GM11168 (cell line): ENCODE measurements around the gene C1QBP.
"Not testable (repeated sequence)": the region's sequence is repeated elsewhere in the genome, so short reads cannot be mapped to it uniquely, and the experiment has no call there.

Experiments
- in situ Hi-C: fragments of 300-500 bp; cut with MboI; formaldehyde crosslinking; loops from one replicate; pipeline ENCODE4 v1.12.0; 2022; ENCODE audit warnings: low sequenced_read_pairs; ENCODE audit not compliant: unreplicated experiment

C1QBP gene

DNA sequence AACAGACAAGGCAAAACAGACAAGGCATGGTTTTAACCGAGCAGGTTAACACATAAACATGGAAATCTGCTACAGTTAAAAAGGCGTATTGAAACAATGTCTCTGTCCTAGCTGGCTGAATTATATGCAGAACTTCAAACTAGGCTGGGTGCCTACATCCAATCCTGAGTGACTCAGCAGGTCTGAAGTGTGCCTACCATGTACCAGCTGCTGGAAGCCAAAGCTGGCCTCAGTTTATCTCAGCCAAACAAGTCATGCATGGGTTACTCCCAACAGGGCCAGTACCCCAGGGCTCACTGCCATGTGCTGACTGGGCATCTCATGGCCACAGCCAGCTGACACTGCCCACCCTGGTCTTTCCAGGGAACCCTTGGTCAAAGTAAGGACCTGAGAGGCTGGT lies 4.0 kb downstream of the C1QBP start:
- in situ Hi-C loops: no loop called here

DNA sequence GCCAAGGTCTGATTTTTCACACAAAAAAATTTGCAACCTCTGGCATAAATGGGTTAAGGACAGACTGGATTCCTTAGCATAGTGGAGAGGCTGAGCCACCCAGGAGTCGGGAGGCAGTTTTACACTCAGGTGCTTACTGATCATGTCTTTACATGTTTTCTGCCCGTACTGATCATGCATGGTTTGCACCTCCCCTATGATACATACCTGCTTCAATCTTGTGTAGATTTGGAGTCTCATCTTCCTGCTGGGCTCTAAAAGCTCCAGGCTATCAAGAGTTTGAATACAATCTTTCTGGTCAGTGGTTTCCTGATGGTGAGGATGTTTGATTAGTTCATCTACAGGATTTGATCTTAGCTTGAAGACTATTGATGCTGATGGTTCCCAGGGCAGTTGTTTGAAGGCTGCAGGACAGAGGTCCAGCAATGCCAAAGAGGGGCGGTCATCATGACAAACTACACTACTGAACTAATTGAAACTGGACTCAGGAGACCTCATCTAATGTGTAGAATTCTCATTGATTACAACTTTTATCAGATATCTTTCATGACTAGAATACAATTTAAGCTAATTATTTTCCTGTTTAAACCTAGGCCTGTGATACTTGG lies 6.9 kb downstream of the C1QBP start:
- in situ Hi-C loops: no loop called here

DNA sequence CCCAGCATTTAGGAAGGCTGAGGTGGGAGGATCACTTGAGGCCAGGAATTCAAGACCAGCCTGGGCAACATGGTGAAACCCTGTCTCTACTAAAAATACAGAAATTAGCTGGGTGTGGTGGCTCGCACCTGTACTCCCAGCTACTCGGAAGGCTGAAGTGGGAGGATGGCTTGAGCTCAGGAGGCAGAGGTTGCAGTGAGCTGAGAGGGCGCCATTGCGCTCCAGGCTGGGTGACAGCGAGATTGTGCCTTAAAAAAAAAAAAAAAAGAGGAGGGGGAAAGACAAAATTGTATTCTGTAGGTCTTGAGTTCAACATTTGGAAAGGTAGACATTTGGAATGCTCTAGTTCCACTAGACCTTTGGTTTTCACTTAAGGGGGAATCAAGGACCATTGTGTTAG lies 7.7 kb downstream of the C1QBP start:
- in situ Hi-C loops: not testable (repeated sequence)

DNA sequence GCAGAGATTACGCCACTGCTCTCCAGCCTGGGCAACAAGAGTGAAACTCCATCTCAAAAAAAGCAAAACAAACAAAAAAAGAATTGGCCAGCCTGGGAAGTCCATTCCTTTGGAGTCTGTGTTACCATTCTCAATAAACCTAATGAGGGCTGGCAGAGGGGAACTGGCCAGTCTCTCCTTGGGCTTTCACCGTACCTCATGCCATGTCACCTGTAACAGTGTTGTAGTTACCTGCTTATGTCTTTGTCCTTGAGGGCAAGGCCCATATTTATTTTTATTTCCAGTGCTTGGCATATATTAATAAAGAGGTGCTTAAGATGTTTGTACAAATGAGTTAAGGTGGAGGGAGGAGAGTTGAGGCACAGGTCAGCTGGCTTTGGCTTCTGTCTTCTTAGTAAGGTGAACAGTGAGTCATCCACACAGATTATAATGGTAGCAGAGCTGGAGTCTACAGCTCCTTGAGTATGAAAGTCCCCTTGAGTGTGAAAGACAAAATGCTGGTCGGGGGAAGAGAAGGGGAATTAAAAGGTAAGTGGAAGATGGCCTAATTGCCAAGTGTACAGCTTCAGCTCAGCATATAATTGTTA lies 8.4 kb downstream of the C1QBP start:
- in situ Hi-C loops: no loop called here

DNA sequence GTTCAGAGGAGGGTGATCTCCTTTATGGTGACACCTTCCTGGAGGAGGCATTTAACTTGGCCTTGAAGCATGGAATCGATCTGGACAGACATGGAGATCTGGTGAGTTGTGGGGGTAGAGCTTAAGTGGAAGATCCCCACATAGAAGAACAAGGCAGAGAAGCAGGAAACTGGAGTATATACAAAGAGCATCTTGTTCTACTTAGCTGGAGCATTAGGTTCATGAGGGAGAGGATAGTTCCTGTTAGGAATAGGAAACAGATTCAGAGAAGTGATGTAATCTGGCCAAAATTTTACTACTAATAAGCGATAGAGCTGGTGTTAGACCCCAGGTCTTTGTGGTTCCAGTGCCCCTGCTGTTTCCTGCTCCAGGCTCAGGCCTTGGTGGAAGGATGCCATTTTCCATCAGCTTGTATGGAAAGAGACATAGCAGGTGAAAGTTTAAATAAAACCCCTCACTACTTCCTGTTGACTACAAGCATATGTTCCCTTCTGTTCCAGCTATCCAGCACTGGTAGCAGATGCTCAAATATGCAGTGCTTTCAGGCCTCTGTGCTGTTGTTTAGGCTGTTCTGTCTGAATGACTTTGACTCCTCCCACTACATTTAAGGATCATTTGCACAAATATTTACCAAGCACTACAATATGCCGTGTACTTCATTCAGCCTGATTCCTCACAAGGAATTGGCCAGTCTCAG lies 9.6 kb downstream of the C1QBP start:
- in situ Hi-C loops: loop anchor here (10.0 kb wide), 1 partner anchor 185 kb away; no protein-coding TSS in a partner anchor

DNA sequence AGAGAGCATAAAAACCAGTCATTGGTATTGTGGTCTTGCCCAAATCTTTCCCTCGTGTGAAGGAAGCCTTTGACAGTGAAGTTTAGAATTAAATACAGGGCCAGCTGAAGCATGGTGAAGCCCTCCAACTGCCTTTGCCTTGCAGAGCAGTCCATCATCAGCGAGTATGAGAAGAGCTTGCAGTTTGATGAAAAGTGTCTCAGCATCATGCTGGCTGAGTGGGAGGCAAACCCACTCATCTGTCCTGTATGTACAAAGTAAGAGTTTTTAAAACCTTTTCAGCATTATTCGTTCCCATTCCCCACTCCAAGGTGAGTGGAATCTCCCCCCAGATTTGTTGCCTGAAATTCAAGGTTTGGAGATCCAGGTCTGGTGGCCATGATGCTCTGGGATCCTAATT lies 13.1 kb downstream of the C1QBP start:
- in situ Hi-C loops: loop anchor here (10.0 kb wide), 1 partner anchor 181 kb away; no protein-coding TSS in a partner anchor

DNA sequence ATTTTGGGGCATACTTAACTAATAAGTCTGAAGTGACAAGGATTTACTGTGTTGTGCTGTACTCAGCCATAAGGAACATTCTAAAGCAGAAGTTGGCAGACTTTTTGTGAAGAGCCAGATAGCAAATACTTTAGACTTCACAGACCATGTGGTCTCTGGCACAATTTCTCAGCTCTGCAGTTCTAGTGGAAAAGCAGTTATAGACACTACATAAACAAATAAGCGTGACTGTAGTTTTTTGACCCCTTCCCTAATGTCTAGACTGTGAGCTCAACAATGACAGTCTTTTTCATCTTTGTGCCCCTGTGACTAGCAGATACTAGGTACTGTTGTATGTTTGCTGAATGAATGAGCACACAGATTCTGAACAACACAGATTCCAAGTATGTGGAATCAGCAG lies 14.0 kb downstream of the C1QBP start:
- in situ Hi-C loops: loop anchor here (10.0 kb wide), 1 partner anchor 180 kb away; no protein-coding TSS in a partner anchor

DNA sequence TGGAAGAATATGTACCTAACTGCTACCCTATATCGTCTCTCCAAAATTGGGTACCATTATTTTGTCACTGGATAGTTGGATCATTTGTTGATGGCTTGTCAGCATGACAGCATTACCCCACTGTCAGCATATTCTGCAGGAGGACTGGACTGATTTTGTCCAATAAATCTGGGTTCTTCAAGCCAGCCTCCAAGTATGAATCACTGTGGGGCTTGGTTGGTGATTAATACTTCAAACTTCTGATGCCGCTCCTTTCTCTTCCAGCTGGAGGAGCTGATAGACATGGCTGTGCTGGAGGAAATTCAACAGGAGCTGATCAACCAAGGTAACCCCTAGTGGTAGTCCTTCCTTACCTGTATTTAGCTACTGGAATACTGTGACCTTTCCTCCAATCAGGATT lies 16.4 kb downstream of the C1QBP start:
- in situ Hi-C loops: loop anchor here (10.0 kb wide), 1 partner anchor 178 kb away; no protein-coding TSS in a partner anchor

DNA sequence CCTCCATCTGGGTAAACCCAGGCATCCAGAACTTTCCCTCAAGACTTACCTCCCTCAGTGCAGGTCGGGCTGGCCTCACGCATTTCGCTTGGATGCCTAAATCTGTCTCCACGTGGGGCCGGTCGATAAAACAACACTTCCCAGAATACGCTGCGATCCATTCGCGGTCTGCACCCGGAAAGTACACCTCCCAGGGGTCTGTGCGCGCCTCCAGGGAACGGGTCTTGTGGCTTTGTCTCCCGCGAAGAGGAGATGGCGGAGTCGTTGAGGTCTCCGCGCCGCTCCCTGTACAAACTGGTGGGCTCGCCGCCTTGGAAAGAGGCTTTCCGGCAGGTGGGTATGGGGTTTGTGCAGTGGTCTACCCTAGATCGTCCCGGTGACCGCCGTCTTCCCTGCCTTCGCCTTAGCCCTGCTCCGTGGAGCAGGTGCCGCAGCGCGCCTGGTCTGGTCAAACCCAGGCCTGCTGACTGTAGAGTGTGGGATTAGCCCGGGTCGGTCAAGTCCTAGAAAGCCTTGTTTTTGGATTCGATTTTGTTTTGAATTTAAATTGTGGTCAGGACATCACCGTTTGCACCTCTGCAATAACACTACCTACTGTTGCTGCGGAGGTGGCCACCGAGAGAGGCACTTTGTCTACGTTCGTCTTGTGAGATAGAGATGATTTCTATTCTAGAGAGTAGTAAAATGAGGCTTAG lies 18.8 kb downstream of the C1QBP start, which contains the start of gene RPAIN:
Gene RPAIN (plus strand): TSS at position 224 of the 695 bp plus-strand sequence. CDS start 29 bp downstream, at position 253.
- in situ Hi-C loops: loop anchor here (10.0 kb wide), 1 partner anchor 175 kb away; no protein-coding TSS in a partner anchor

DNA sequence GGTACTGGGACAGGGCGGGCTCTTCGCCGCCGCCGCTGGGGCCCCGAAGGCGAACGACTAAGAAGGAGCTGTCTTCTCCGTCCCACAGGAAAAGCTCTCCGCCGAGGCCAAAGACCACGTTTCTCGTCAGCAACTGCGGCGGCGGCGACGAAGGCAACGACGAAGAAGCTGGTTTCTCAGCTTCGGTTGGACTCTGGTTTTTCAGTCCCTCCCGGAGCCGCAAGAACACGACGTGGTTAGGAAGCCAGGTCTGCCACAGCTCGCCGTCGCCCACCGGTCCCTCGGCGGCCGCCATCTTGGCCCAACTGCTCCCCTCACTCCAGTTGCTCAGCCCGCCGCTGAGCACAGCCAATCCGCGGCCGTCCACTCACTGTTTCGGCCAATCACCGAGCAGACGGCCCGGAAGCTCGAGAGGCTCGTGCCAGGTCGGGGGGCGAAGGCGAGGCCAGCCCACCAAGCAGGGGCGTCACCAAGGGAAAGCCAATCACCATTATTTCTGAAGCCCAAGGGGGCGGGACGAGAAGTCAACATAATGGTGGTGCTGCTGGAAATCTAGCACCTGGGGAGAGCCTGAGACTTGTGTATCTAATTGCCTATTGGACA lies 19.5 kb downstream of the C1QBP start, which contains the start of gene NUP88:
Gene NUP88 (minus strand): TSS at position 307 of the 603 bp plus-strand sequence. CDS start 12 bp downstream, at position 295.
- in situ Hi-C loops: no loop called here

DNA sequence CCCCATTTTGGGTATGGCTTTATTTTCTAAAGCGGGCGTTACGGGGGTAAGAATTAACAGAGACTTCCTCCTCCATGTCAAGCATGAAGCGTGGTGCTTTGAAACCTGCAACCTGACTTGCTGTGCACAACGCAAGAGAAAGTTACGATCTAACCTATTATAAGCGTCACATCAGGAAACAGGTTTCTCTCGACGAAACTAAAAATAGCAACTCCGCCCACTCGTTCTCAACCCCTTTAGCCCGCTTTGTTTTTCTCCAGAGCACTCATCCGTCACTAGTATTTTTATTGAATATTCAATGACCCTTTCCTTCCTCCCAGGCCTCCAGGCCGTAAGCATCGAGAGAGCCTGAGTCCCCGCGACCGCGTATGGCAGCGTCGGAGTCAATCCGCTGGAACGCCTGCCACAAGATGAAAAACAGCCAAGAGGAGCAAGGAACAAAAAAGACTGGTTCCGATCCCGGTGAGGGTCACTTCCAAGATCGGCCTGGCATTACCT lies 20.0 kb downstream of the C1QBP start:
- in situ Hi-C loops: no loop called here

DNA sequence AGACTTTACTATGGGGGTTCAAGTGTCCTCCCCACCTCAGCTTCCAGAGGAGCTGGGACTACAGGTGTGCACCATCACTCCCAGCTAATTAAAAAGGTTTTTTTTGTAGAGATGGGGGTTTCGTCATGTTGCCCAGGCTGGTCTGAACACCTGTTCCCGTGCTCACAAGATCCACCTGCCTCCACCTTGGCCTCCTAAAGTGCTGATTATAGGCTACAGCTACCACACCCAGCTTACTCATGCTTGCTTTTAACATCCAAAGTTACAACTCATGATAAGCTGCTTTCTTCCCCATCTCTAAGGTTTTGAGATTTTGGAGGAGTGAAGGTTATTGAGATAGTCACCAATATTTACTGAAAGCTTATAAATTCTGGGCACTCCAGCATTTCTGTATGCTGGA lies 22.1 kb downstream of the C1QBP start:
- in situ Hi-C loops: no loop called here

DNA sequence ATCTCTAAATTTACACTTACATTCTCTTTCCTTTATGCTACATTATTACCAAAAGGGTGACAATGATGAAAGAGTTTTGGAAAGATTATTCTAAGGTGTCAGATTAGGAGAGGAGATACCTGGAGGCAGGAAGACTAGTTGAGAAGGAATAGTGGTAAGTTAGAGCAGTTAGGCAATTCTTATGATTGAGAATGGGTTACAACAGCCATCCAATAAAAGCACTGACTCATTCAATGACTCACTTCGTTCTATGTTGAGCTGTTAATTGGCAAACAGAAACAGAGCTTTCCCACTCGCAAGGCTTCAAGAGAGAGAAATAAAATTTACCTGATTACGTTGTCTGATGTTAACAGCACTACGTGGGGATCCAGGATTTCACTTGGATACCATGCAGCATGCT lies 25.3 kb downstream of the C1QBP start:
- in situ Hi-C loops: no loop called here

DNA sequence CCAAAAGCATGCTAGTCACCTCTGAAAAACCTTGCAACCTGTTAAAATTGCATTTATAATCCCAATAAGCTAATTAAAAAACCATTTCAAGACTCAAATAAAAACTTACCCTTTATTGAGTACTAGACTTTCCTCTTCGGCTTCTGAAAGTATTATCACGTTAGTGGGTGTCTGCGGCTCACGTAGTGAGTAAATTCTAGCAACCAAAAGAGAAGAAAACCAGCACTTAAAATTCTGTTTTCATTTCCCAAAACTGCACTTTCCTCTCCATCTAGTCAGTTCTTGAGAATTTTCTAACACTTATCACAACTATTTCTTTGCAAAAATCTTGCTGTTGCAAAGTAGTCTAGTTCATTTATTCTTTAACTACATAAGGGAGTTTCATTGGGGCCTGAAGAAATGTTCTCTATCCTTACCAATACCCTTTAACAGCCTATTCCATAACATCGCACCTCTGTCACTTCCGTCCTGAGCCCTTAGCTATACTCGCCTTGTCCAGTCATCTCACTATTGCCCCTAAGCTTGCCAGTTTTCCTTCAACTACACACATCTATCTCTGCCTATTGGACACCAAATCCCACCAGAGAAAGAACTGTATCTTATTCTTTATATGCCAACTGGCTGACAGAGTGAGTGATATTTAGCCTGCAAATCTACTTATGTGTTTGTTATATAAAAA lies 28.2 kb downstream of the C1QBP start:
- in situ Hi-C loops: no loop called here

DNA sequence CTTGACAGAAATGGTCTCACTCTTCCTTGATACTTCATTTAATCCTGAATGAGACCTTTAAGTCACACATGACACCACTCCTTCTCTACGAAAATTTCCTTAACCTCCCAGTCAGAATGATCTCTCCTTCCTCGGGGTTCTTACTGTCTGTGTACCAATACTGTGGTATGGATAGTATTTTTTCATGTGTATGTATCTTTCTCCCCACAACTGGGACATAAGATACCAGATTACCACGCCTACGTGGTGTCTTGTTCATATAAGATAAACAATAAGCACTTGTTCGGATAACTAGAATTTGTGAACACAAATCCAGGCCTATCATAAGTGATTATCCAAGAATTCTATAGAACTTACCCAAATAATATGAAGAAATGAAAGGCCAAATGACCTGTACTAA lies 30.8 kb downstream of the C1QBP start:
- in situ Hi-C loops: no loop called here

DNA sequence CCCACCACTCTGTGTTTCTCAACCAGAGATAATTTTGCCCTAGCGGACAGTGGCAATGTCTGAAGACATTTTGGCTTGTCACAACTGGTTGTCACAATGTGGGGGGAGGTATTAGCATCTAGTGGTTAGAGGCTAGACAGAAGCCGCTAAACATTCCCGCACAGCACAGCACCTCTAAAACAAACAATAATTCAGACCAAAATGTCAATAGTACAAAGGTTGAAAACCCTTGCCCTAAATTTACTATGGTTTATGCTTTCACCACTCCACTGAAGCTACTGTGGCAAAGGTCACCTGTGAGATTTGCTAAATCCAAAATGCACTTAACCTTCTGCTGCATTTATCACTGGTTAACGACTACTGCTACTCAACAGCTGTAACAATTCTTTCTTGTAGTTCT lies 33.6 kb downstream of the C1QBP start:
- in situ Hi-C loops: no loop called here

DNA sequence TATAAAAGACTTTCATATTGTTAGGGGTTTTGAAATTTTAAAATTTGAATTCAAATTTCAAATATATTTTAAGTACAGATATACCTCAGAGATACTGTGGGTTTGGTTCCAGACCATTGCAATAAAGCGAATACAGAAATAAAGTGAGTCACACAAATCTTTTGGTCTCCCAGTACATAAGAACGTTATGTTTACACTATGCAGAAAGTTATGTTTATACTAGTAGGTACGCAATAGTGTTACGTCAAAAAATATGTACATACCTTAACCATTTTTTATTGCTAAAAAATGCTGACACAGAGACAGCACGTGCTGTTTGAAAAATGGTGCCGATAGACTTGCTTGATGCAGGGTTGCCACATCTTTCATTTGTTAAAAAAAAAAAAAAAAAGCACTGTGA lies 39.2 kb downstream of the C1QBP start:
- in situ Hi-C loops: no loop called here

DNA sequence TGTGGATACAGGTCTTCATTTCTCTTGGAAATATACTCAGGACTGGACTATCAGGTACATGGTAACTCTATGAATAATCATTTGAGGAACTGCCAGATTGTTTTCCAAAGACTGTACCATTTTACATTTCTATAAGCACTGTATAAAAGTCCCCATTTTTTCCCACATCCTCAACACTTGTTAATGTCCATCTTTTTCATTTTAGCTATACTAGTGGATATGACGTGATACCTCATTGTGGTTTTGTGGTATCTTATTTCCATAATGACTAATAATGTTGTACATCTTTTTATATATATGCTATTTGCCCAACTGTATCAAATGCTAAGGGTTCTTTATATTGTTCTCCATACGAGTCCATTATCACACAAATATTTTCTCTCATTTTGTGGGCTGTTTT lies 42.3 kb downstream of the C1QBP start:
- in situ Hi-C loops: no loop called here

DNA sequence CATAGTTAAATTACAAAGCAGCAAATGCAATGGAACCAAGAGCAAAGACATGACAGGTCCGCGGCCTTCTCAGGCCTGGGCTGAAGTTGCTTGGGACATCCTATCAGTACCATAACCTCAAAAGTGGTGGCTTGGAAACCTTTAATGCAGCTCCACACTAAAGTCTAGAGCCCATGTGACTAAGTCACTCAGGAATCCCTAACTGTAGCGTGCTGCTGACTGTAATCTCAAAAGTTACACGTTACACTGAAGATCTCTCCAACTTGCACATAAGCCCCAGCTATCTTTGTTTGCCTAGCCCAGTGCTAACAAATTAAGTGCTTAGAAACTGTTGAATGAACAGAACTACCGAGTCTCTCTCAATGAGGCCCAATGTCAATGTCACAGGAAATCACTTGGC lies 47.3 kb downstream of the C1QBP start:
- in situ Hi-C loops: no loop called here
